ENCODE results near the gene DOCK10. TPM values are rescaled to one million over a fixed set of nuclear protein-coding genes. Genes with fewer than 3 reads are reported as not detected.

DOCK10 gene
- polyA plus RNA-seq, 4 donors: 7.3 to 11.2 (median 8.6) TPM

DNA sequence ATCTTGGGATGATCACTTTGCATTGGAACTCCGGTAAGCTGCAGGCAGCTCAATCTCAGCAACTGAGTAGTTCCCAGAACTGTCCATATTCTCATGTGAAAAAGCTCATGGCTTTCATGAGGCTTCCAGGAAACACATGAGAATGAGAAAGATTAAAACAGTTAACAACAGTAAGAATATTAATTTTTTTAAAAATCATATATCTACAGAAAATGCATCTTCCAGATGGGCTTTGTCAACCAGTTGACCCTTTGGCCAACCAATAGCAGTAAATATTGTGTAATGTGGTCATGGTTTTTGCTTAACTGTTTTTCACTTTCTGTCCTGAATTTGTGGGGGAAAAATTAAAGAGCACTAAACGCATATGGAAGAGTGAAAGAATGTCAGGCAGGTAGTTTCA lies 194.9 kb downstream of the DOCK10 start:
- peak in 2 of 4 donors; percentile 16 to 22 for DNase-seq (ENCODE audit: low read depth in 4 of 4, low spot score in 3 of 4)

DNA sequence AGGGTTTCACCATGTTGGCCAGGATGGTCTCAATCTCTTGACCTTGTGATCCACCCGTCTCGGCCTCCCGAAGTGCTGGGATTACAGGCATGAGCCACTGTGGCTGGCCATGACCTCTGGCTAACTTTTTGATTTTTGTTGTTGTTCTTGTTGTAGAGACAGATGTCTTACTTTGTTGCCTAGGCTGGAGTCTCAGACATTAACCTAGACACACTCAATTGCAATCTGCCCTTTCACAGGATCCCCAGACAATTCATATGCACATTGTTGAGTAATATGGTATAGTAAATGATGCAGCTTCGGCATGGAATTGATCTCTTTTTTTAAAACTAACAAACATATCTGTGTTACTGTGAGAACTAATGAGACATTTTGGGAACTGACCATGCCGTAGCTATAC lies 195.6 kb downstream of the DOCK10 start:
- no peak for DNase-seq (ENCODE audit: low read depth in 4 of 4, low spot score in 3 of 4)

DNA sequence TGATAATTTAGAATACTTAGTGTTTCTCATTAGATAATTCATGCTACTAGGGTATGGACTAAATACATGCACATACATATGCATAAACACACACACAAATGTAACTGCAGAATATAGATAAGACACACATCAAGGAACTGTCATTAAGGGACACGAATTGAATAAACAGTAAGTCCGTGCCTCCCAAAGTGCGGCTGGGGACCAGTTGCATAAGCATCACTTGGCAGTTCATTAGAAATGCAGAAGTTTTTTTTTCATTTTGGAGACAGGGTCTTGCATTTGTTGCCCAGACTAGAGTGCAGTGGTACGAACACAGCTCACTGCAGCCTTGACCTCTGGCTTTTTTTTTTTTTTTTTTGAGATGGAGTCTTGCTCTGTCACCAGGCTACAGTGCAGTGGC lies 196.1 kb downstream of the DOCK10 start:
- no peak for DNase-seq (ENCODE audit: low read depth in 4 of 4, low spot score in 3 of 4)

DNA sequence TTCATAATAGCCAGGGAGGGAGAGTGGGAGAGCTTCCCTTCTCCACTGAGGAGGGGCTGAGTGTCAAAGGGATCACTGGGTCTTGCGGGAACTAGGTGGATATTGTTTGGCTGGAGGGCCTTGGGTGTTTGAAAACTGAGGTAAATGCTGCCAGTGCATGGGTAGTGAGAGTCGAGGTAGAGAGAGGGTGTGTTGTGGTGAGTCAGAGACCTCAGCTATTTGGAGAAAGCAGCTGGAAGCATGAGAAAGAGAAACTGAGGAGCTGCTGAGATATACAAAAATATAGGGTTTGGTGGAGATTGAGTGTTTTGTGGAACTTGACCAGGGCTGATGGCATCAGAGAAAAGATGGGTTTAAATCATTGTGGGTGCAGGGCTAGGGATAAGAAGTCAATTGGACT lies 199.1 kb downstream of the DOCK10 start:
- DNase-seq (ENCODE audit: low read depth in 4 of 4, low spot score in 3 of 4): no peak

DNA sequence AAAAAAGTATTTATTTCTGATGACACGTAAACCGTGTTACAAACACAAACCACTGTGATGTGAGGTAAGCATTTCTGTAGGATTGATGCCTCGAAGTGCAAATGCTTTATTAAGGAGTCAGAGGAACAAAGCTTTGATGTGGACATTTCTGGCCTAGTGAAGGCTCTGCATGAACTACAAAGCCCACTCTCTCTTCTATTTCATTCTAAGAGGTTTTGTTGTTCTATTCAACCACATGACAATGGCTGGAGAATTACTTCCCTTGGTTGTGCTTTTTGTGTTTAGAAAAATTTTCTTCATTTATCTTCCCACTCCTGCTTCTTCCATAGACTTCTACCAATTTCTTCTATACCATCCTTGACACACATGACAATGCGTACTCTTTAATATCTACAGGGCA lies 200.4 kb downstream of the DOCK10 start:
- DNase-seq (ENCODE audit: low read depth in 4 of 4, low spot score in 3 of 4): no peak

DNA sequence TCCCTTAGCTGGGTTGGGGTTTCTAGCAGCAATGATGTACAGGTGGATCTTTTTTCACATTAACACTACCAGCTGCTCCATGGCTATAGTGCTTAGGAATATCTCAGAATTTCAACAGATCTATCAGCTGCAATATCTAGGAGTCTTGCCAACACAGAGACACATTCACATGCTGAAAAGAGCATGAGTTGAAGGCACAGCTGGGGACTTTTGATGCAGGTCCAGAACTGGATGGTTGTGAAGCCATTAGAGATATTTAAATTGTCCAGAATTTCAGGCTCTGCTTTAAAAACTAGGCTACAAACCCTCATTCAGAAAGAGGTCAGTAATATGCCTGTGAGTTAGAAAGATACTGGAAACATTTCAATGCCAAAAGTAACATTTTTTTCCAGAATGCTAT lies 203.9 kb downstream of the DOCK10 start:
- no peak for DNase-seq (ENCODE audit: low read depth in 4 of 4, low spot score in 3 of 4)

DNA sequence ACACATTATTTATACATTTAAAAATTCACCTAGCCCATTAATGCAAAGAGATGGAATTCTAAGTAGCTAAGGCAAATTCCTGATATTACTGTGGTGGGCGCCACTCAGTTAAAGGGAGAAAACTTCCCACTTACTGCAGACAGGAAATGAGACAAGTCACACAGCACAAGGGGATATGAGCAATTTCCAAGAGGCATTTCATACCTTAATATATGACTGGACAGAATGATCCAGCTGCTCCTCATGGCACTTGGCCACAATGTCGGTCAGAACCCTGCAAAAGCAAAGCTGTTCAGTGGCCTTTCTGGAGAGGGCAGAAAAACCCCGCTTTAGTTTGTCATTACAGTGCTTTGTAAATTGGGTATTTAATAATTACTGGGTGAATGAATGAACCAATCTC lies 204.7 kb downstream of the DOCK10 start:
- DNase-seq (ENCODE audit: low read depth in 4 of 4, low spot score in 3 of 4): no peak

DNA sequence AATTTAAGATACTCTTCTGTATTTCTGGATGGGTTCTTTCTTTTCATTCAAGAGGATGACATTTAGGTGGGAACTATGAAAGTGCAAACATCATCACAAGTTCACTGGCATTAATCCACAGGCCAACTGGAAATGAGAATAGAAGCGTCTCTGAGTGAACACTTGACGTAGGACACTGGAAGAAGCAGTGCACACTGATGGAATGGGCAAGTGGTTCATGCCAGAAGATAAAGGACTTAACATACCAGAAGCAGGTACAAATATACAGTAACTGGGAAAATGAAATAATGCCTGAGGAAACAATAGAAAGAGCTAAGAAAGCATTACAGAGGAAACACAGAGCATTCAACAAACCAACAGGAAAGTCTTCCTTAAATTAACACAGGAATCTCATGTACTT lies 205.2 kb downstream of the DOCK10 start:
- DNase-seq (ENCODE audit: low read depth in 4 of 4, low spot score in 3 of 4): no peak

DNA sequence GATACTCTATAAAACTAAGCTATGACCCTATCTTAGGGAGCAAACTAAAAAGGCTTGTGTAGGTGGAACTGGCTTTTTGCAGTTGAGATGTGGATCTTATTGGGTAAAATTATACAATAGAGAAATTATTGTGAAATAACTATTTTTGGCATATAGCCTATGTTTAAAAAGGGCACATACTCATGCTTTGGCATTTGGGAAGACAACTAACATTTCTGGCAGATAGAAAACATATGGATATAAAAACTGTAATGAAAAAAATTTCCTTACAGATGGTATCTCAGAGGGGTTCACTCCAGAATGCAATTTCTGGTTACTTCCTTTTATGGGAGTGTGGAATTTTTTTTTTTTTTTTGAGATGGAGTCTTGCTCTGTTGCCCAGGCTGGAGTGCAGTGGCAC lies 206.0 kb downstream of the DOCK10 start:
- DNase-seq (ENCODE audit: low read depth in 4 of 4, low spot score in 3 of 4): no peak

DNA sequence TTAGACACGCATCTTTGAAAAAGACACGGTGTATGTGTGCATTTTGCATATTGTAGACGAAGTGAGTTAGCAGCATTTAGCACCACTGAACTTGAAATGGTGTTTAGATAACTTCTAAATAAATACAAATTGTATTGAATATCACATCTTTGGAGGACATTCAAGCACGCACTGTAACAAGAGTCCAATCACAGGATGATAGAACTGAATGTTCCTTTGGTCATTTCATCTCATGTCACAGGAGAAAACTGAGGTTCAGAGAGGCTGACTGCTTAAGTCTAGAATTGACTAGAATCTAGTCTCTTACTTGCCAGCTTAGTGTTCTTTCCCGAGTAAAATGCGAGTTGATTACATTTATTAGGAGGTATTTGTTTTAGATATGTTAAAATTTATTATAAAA lies 206.9 kb downstream of the DOCK10 start:
- no peak for DNase-seq (ENCODE audit: low read depth in 4 of 4, low spot score in 3 of 4)

DNA sequence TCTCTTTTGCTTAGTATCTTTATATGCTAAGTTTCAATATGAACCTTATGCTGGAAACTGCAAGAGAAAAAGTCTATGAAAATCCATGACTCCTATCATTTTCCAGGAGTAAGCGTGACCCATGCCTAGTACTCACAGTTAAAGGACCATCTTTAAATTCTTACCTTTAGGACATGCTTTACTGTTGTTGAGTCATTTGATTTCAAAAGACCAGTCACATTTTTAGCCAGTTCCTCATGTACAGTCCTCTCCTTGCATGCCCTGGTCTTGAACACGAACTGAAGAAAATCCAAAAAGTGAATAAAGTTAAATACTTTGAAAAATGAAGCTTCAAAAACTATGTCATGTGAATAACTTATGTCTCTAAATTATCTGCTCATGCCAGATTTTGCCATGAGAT lies 208.3 kb downstream of the DOCK10 start:
- DNase-seq (ENCODE audit: low read depth in 4 of 4, low spot score in 3 of 4): no peak

DNA sequence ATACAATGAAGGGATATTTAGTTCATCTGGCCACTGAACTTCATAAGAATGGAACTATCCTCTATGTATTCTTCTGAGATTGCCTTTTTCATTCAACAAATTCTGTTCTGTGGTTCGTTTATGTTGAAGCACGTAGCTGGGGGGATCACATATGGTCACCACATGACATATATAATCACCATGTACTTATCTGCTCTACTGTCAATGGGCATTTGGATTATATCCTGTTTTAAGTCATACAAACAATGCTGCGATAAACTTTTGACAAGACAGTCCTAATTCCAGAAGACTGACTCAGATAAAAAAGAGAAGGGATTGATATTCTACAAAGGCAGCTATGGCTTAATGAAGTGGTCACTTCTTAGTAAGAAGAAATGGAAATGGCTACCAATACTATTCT lies 210.1 kb downstream of the DOCK10 start:
- DNase-seq (ENCODE audit: low read depth in 4 of 4, low spot score in 3 of 4): no peak

DNA sequence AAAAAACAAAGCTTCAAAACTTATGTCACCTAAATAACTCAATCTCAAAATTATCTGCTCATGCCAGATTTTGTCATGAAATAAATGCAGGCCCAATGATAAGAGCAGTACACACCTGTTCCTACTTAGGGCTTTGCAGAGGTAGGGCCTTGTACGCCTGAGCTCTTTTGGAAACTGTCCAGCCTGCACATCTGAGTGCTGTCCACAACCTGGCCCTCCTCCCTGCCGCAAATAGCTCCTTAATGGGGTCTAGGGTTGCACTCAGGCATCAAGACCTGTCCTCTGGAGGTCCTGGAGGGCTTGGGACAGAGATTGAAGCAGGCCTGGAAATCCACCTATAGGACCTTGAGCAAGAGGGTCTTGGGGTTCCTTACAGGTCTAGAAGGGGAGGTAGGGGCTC lies 210.7 kb downstream of the DOCK10 start:
- no peak for DNase-seq (ENCODE audit: low read depth in 4 of 4, low spot score in 3 of 4)

DNA sequence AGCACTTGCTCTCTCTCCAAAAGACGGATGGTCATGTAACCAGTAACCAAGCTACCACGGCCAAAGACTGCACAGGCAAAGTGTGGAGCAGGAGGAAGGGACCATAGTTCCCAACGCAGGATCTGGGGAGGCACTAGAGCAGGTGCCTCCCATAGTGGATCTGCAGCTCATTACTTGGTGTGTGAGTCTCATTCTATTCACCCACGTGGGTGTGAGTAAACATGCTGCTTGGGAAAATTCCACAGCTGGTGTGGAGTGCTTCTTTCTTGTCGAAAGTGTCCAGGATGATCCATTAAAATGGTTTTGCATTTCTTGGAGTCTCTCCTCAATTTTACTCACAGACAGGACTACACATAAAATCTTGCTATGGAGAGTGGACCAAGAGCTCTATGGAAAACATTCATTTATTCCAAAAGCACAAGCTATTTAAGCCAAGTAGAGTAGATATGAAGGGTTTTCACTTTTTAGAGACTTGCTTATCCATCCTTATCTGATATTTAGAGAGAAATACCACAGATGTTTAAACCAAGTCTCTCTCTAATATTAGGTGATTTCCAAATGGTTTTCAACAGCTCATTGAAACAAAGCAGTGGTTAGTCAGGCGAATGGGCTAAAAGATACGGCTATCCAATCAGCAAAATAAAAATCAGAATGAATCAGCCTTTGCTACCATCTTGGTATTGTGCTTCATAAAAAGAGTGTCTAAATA lies 221.8 kb downstream of the DOCK10 start:
- DNase-seq (ENCODE audit: low read depth in 4 of 4, low spot score in 3 of 4): no peak

DNA sequence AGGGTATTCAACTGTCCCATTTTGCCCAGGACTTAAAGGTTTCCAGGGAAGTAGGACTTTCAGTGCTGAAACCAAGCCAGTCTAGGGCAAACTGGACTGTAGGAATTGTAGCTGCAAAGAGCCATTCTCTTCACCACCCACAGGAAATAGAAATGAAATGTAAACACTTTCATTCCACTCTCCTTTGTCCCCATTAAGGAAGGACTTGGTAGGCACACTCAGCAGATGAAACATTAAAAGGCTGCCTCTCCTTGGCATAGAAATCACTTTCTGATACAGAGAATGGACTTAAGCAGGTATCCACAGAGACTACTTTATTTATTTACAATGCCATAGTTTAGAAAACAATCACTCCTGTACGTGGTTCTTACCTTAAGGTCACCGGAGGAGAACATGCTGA lies 223.2 kb downstream of the DOCK10 start:
- DNase-seq (ENCODE audit: low read depth in 4 of 4, low spot score in 3 of 4): no peak

DNA sequence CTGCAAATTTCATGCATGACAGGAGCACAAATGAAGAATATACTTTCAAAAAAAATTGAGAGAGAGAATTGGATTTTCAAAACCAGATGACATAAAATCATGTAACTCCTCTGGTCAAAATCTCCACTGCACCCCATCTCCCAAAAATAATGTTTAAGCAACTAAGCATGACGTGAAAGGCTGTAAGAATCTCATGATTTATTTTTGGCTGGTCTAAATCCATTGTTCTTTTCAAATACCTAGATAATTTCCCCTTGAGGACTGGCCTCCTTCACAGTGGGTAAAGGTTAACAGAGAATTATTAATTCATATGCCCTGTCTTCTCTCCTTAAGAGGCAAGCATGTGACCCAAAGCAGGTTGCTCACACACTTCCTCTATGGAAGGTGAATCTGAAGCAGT lies 224.6 kb downstream of the DOCK10 start:
- no peak for DNase-seq (ENCODE audit: low read depth in 4 of 4, low spot score in 3 of 4)

DNA sequence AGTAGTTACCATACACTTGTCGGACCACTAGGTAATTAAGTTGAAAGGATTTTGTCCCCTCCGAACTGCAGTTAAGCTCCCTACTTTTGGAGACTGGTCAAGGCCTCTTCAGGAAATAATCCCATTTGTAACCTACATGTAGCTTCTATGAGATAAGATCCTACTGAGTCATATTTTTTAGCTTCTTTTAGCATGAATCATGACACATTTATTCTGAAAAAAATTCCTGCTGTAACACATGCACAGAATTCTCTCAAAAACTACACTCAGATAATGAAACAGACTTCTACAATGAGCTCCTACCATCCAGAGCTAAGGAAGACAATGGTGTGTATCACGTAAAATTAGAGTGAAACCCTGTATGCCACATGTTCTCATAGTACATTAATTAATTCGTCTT lies 225.5 kb downstream of the DOCK10 start:
- no peak for DNase-seq (ENCODE audit: low read depth in 4 of 4, low spot score in 3 of 4)

DNA sequence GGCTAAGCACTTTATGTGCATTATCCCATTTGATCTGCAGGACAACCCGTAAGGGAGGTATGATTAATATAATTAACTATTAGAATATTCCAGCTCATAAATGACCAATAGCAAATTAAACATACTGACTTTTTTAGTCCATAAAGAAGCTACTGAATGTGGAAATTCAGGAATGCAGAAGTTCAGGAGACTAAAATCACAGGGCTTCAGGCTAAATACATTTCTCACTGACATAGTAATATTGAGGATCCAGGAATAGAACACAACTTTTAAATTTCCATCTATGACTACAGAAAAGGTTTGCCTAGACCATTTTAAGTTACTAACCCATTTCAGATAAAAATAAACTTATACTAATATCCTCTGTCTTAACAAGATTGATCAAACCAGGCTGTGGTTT lies 228.7 kb downstream of the DOCK10 start:
- DNase-seq (ENCODE audit: low read depth in 4 of 4, low spot score in 3 of 4): no peak

DNA sequence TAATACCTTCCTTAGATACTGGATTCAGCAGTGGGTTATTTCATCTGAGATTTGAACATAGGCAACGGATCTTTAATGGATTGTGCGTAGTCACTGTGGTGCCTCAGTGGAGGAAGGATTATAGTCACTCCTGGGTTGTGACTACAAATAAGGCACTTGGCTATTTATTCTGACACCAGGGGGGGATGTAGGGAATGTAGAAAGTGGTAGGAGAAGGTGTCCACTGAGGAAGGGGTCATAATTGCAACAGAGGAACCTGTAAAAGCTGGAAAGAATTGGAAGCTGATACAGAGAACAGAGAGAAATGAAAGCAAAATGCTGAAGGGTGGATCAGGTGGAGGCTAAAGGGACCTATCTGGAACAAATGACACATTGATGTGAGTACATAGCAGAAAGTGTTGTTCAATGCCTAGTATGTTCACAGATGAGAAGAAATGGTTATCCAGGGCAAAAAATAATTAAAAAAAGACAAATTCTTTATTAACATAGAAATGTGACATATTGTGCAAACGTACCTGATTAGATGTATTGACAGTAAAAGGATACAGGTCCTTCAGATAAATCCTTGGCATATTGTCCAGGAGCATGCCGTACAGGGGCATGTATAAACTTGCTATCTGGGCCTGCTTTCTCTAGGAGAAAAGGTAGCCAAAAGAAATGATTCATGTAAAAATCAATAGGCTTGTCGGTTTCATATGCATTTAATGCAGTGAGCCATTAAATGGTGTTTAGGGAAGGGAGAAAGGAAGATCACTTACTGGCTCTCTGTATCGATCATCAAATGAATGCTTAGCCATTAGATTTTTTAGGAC lies 234.9 kb downstream of the DOCK10 start:
- no peak for DNase-seq (ENCODE audit: low read depth in 4 of 4, low spot score in 3 of 4)

DNA sequence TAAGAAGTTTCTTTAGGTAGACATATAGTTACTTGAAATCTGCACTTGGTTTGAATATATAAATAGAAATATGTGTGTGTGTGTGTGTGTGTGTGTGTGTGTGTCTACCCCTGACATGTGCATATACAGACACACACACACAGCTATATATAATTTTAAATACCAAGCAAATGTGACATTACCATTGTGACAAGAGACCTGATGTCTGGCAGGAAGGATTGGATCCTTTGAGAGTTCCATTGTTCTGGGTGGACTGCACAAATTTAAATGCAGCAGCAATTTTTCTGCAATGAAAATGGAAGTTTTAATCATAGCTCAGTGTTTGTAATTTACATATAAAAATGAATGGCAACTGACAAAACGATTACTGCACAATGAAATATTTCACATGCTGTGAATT lies 238.3 kb downstream of the DOCK10 start:
- no peak for DNase-seq (ENCODE audit: low read depth in 4 of 4, low spot score in 3 of 4)

DNA sequence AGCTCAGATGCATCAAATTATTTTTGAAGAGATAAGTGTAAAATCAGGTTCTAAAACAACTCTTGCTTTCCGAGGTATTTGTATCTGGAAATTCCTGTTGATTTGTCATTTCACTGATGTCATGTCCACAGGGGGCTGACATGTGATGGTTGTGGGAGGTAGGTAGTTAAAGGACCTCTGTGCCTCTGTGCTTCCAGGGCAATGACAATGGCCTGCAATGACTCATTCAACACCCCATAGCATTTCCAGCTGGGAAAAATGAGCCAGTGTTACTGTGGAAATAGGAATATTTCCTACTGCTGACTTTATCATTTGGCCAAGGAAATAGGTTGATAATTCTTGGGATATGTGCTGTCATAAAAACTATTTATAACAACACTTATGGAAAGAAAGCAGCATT lies 239.9 kb downstream of the DOCK10 start:
- DNase-seq (ENCODE audit: low read depth in 4 of 4, low spot score in 3 of 4): no peak

DNA sequence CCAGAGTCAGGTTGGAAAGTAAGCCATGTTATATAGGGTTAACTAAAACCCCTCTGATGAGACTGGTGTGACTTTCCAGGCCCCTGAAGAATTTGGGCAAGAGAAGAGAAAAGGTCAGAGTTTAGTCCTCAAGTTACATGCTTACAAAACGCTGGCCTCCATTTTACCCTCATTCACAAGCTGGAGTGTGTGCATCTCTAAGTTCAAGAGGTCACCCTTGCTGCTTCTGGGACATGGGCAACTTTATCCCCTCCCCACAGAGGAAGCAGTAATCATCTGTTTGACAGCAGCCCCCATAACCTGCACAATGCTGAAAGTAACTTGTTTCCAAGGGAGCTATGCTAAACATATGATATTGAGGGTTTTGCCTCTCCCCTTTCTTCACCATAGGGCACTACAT lies 240.9 kb downstream of the DOCK10 start:
- no peak for DNase-seq (ENCODE audit: low read depth in 4 of 4, low spot score in 3 of 4)

Measured in right renal pelvis (tissue), 4 donors.